HG02588 (cell line): ENCODE measurements around the gene ZNG1B.
A peak's percentile ranks its signal among the peaks of the same experiment; 100 is the strongest.
"Not testable (repeated sequence)": the region's sequence is repeated elsewhere in the genome, so short reads cannot be mapped to it uniquely, and the experiment has no call there.

Source experiments
- ATAC-seq: cut with Tn5 transposase; IDR thresholded peaks from one replicate; pipeline ENCODE4 v1.9.1; 2021; ENCODE audit warnings: mild to moderate bottlenecking, moderate library complexity; ENCODE audit not compliant: unreplicated experiment

The ZNG1B gene

GRCh38 chr2:113437508-113438465 lies at the start of gene ZNG1B:
Gene ZNG1B, plus strand, starts transcription at chr2:113437691. Its CDS starts 178 bp downstream, at chr2:113437869.
- not testable (repeated sequence) for ATAC-seq

- peak; percentile 76 for ATAC-seq
These were observed 47.2 kb upstream of the ZNG1B start for GRCh38 chr2:113390124-113390849.

GRCh38 chr2:113391073-113391472 lies 46.4 kb upstream of the ZNG1B start:
- ATAC-seq = no peak

GRCh38 chr2:113406114-113406513 lies 31.4 kb upstream of the ZNG1B start:
- ATAC-seq = no peak

- no peak for ATAC-seq
These were observed 29.9 kb upstream of the ZNG1B start for GRCh38 chr2:113407446-113408099.

- ATAC-seq = not testable (repeated sequence)
These were observed 25.7 kb upstream of the ZNG1B start for GRCh38 chr2:113411725-113412352.

GRCh38 chr2:113412774-113413173 lies 24.7 kb upstream of the ZNG1B start:
- not testable (repeated sequence) for ATAC-seq

- not testable (repeated sequence) for ATAC-seq
These were observed 5.7 kb upstream of the ZNG1B start for GRCh38 chr2:113431773-113432172.

- ATAC-seq = not testable (repeated sequence)
These were observed 4.0 kb upstream of the ZNG1B start for GRCh38 chr2:113433468-113433867.

- not testable (repeated sequence) for ATAC-seq
These were observed 28.3 kb downstream of the ZNG1B start for GRCh38 chr2:113465770-113466169.

GRCh38 chr2:113476688-113477368 lies 39.3 kb downstream of the ZNG1B start:
- ATAC-seq = not testable (repeated sequence)

GRCh38 chr2:113496527-113496926 lies 59.0 kb downstream of the ZNG1B start:
- ATAC-seq = not testable (repeated sequence)

GRCh38 chr2:113498365-113498764 lies 60.9 kb downstream of the ZNG1B start, which contains the start of gene FOXD4L1:
Gene FOXD4L1, plus strand, starts transcription at chr2:113498665. Its CDS starts 592 bp downstream, at chr2:113499257.
- ATAC-seq = not testable (repeated sequence)

GRCh38 chr2:113499019-113499885 lies 61.8 kb downstream of the ZNG1B start:
- ATAC-seq = not testable (repeated sequence)

GRCh38 chr2:113499886-113500722 lies 62.6 kb downstream of the ZNG1B start:
- ATAC-seq = not testable (repeated sequence)

- ATAC-seq = not testable (repeated sequence)
These were observed 63.2 kb downstream of the ZNG1B start for GRCh38 chr2:113500723-113501038.

- ATAC-seq = not testable (repeated sequence)
These were observed 65.0 kb downstream of the ZNG1B start for GRCh38 chr2:113502216-113503093.
